Ectodermal cell (in vitro differentiated cells): ENCODE results near the gene PLA2G1B.
A peak's percentile ranks its signal among the peaks of the same experiment; 100 is the strongest.

Source experiments
- H3K27ac ChIP-seq: 2 replicates; pipeline ENCODE4 v1.7.0; 2013; ENCODE audit warnings: mild to moderate bottlenecking, low read depth, low read length; ENCODE audit not compliant: insufficient read depth, poor library complexity, severe bottlenecking
- H3K27me3 ChIP-seq: 2 replicates; pipeline ENCODE4 v1.7.0; 2013; ENCODE audit warnings: mild to moderate bottlenecking, low read length; ENCODE audit not compliant: insufficient read depth, control insufficient read depth, poor library complexity, severe bottlenecking
- H3K36me3 ChIP-seq: one replicate; pipeline ENCODE4 v1.7.0; 2013; ENCODE audit warnings: low read length; ENCODE audit not compliant: control insufficient read depth, insufficient read depth
- H3K4me1 ChIP-seq: one replicate; pipeline ENCODE4 v1.7.0; 2013; ENCODE audit warnings: low read length; ENCODE audit not compliant: control insufficient read depth, insufficient read depth
- H3K4me3 ChIP-seq: 2 replicates; pipeline ENCODE4 v1.7.0; 2013; ENCODE audit warnings: low read depth, low read length, control low read depth; ENCODE audit not compliant: insufficient read depth
- H3K9me3 ChIP-seq: 2 replicates; pipeline ENCODE4 v1.7.0; 2013; ENCODE audit warnings: mild to moderate bottlenecking, low read length, moderate library complexity; ENCODE audit not compliant: control insufficient read depth
- WGBS, 2 experiments: methylation state at CpG; one replicate each; pipeline ENCODE4 v1.1.7; 2013; ENCODE audit warnings: missing lambda C conversion rate in 2 of 2; 5-methylcytosine and 5-hydroxymethylcytosine counted together

The PLA2G1B gene

DNA sequence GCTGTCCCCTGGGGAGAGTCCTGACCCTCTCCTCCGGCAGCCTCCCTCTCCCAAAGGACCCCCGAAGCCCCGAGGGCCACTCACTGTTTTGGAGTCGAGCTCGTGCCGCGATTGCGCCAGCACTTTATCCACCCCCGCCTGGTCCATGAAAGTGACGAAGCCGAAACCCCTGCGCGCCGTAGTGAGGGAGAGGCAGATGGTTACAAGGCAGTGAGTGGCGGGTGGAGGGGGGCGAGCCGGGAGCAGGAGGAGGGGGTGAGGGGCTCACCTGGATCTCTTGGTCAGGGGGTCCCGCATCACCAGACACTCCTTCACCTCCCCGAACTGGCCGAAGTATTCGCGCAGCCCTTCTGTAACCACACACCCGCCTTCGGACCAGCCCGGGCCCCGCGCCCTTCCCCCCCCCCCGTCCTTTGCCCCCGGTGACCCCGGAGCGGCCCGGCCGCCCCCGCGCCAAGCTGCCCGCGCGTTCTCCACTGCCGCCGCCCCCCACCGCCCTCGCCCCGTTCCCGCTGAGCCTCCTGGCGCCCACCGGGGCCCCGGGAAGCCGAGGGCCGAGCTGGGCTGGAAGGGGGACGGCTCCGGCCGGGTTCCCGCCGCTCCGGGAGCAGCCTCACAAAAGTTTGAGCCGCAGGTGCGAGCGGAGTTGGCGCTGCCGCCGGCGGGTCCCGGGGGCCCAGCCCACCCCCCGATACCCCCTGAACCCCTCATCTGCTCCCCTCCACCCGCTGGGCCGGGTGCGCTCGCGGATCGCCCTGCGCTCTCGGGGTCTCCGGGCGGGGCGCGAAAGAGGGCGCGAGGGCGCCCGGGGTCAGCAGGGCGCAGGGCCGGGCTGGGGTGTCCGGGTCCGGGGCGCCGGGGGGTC lies 40.6 kb upstream of the PLA2G1B start:
- WGBS, 2 experiments, result 0% methylated on average over 85 to 86 of the region's 86 CpGs
- peak overlapping the region; percentile 56 for H3K27ac ChIP-seq
- peak overlapping the region; percentile 84 for H3K4me3 ChIP-seq
- no peaks in the 10 kb centered on the region for H3K9me3 ChIP-seq
- H3K4me1 ChIP-seq, result peaks cover 36% of the 10 kb centered on the region
- H3K27me3 ChIP-seq, result no peaks in the 10 kb centered on the region
- no peaks in the 10 kb centered on the region for H3K36me3 ChIP-seq

DNA sequence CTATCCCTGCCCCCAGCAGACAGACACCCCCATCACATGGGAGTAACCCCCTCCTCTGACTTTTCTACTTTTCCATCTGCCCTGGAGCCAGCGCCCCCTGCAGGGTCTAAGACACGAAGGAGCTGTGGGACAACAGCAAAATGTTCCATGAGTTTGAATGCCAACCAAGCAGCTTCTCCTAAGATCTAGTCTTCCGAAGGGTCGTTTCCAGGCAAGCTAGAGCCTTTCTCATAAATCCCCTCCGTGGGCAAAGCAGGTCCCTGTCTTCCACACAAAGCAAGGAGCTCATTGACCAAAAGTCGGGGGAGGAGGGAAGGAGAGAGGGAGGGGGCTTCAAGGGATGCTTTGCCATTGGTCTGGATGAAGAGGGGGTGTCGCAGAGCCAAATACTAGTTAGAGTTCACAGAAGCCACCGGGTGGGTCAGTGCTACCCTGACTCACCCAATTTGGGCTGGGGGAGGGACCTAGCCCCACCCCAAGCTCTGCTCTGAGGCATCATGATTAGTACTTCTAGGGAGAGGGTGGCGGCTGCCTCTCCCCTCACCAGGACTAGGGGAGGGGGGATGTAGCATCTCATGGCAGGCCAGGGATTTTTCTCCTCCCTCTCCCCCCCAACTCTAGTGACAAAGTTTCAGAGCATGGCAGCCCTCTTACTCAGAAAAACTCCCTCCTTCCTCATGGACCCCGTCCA lies 39.8 kb upstream of the PLA2G1B start:
- WGBS, 2 experiments, result 6 to 7% methylated on average over 10 of the region's 10 CpGs
- Histone ChIP-seq H3K9me3 (no peaks in the 10 kb centered on the region), H3K36me3 (no peaks in the 10 kb centered on the region), H3K27ac (peak overlapping the region; percentile 6), H3K4me1 (peaks cover 44% of the 10 kb centered on the region), H3K27me3 (no peaks in the 10 kb centered on the region), H3K4me3 (peak overlapping the region; percentile 84)

DNA sequence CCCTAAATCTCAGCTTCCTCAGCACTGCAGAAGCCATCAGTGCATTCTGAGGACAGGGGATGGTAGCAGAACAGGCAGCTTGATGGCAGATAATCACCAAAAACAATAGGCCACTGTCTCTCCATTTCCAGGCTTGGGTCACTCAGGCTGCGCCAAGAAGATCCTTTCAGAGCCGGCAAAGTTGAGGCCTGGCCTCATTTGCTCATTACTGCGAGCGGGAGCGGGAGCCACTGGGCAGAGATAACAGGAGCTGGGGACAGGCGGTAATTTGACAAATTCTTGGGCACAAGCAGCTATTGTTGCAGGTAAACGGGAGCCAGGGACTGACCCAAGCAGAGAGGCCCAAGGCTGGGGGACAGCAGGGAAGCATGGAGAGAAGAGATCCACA lies 39.3 kb upstream of the PLA2G1B start:
- Histone ChIP-seq H3K27ac (no peak overlapping the region), H3K36me3 (no peaks in the 10 kb centered on the region), H3K27me3 (no peaks in the 10 kb centered on the region), H3K4me3 (peak overlapping the region; percentile 84), H3K9me3 (no peaks in the 10 kb centered on the region), H3K4me1 (peaks cover 49% of the 10 kb centered on the region)
- WGBS, 2 experiments, result 56 to 57% methylated on average over 7 of the region's 7 CpGs

DNA sequence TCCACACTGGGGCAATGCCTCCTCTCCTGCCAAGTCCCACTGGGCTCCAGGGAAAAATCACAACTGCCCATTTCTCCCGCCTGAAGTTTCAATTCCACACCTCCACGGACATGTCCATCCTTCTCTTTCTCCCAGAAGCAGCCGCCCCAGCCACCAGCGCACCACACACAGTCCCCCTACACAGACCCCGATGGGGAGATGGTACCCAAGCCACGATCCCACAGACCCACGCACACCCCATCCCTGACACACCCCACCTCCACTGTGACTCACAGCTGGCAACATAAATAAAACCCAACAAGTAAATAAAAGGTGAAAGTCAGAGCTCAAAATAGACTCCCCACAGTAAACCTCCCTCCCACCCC lies 38.7 kb upstream of the PLA2G1B start:
- no peak overlapping the region for H3K4me3 ChIP-seq

DNA sequence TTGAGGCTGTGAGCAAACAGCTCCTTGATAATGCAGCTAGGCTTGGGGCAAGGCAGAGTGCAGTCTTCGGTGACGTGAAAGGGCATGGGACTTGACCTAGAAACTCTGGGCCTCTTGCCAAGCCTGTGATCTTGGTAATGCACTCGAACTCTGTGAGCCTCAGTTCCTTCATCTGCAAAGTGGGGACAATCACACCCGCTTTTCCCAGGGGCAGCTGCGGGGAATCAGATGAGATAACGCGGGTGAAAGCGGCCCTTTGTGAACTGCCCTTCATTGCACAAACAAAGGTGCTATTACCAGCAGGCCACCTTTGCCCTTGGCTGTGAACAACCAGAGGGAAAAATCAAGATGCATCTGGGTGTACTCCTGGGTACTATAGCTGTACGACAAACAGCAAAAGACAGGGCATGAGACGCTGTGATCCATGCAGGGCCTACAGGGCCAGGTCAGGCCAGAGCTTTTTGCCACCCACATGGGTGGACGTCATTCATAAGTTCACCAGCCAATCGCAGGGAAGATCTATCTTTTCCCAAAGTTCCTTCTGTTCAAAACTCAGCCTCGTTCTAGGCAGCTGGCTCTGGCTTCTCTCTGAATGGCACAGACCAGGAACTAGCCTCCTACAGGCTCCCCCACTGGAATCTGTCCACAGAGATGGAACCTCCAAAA lies 38.2 kb upstream of the PLA2G1B start:
- H3K27me3 ChIP-seq, result no peaks in the 10 kb centered on the region
- no peaks in the 10 kb centered on the region for H3K36me3 ChIP-seq
- H3K4me3 ChIP-seq, result no peak overlapping the region
- WGBS, 2 experiments, result 93 to 94% methylated on average over 13 of the region's 13 CpGs
- H3K4me1 ChIP-seq, result peaks cover 52% of the 10 kb centered on the region
- H3K27ac ChIP-seq, result no peak overlapping the region
- H3K9me3 ChIP-seq, result no peaks in the 10 kb centered on the region

More for the DNA sequence above, 38.7 kb upstream of the PLA2G1B start:
- Histone ChIP-seq H3K9me3 (no peaks in the 10 kb centered on the region), H3K36me3 (no peaks in the 10 kb centered on the region), H3K27me3 (no peaks in the 10 kb centered on the region), H3K4me1 (peaks cover 50% of the 10 kb centered on the region), H3K27ac (no peak overlapping the region)
- WGBS, 2 experiments, result 93 to 94% methylated on average over 7 of the region's 7 CpGs

DNA sequence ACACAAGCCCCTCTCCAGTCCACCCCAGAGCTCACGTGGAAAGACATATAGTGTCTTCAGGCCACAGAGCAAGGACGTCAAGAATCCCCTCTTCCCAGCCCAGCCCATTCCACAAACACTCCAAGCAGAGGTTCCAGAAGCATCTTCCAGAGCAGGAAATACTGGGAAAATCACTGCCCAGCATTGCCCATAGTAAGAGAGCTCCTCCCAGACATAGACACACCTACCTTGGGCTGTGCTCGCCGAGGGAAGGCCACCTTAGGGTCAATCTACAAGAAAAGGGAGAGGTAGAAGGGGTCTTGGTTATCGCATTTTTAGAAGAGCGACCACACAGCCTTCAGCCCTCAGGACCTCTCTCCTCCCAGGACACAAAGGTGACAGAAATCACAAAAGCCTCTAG lies 36.9 kb upstream of the PLA2G1B start:
- H3K27ac ChIP-seq, result no peak overlapping the region
- H3K9me3 ChIP-seq, result no peaks in the 10 kb centered on the region
- no peaks in the 10 kb centered on the region for H3K36me3 ChIP-seq
- H3K27me3 ChIP-seq, result no peaks in the 10 kb centered on the region
- WGBS, 2 experiments, result 87% methylated on average over 6 of the region's 6 CpGs
- H3K4me3 ChIP-seq, result no peak overlapping the region
- peaks cover 54% of the 10 kb centered on the region for H3K4me1 ChIP-seq

DNA sequence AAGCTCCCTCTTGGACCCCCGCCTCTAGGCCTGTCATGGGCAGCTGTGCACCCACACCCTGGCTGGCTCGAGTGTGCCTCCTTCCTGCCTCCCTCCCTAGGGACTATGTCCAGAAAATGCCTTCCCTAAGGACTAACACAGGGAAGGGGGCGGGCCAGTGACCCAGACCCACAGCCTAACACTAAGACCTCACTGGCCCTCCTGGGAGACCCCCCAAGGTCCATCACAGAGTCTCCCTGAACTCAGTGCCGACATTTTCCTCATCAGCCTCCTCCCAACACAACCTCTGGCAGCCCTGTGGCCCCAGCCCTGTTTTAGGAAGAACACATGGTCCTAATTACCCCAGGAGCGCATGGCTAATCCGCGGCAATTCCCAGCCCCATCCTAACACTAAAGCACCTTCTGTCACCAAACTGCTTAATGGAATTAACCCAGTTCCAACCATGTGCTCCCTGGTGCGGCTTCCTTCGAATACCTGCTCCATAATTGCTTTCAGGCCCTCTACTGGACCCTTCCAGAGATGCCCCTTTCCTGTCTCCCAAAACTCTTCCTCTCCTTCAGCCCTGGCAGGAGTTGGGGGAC lies 35.8 kb upstream of the PLA2G1B start:
- H3K9me3 ChIP-seq, result no peaks in the 10 kb centered on the region
- H3K4me1 ChIP-seq, result peaks cover 62% of the 10 kb centered on the region
- no peaks in the 10 kb centered on the region for H3K27me3 ChIP-seq
- no peak overlapping the region for H3K27ac ChIP-seq
- 77 to 79% methylated on average over 9 of the region's 9 CpGs for WGBS, 2 experiments
- no peak overlapping the region for H3K4me3 ChIP-seq
- H3K36me3 ChIP-seq, result peaks cover 3% of the 10 kb centered on the region

DNA sequence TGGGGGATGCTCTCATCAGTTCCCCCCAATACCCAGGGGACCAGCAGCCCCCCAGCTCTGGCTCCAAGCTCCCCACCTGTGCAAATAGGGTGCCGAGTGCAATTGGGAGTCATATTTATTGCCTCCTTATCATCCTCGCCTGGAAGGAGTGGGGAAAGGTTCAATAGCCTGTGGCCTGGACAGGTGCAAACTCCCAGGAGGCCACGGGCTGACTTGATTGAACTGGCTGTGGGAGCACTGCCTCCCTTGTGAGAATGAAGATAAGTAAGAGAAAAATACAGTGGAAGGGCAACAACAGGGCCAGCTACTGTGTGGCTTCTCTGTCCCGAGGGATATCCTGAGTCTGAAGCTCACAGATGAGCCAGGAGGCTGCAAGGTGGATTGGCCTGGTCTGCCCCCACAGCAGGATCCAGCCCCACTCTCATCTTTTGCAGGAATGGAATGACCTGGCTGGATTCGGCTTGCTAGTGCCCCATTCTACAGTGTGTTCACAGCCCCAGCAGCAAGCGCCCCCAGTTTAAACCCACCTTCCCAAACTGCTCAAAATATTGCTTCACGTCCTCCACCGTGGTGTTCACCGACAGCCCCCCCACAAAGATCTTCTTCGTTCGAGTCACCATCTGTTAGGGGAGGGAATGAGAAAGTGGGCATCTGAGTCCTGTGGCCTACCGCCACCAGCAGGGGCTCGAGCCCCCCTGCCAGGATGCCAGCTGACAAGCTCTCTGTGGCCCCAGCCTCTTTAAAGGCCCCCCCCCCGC lies 35.1 kb upstream of the PLA2G1B start:
- peak overlapping the region; percentile 98 for H3K27ac ChIP-seq
- no peaks in the 10 kb centered on the region for H3K9me3 ChIP-seq
- WGBS, 2 experiments, result 81 to 83% methylated on average over 14 of the region's 14 CpGs
- H3K27me3 ChIP-seq, result no peaks in the 10 kb centered on the region
- peaks cover 8% of the 10 kb centered on the region for H3K36me3 ChIP-seq
- peak overlapping the region; percentile 16 for H3K4me3 ChIP-seq
- H3K4me1 ChIP-seq, result peaks cover 62% of the 10 kb centered on the region

DNA sequence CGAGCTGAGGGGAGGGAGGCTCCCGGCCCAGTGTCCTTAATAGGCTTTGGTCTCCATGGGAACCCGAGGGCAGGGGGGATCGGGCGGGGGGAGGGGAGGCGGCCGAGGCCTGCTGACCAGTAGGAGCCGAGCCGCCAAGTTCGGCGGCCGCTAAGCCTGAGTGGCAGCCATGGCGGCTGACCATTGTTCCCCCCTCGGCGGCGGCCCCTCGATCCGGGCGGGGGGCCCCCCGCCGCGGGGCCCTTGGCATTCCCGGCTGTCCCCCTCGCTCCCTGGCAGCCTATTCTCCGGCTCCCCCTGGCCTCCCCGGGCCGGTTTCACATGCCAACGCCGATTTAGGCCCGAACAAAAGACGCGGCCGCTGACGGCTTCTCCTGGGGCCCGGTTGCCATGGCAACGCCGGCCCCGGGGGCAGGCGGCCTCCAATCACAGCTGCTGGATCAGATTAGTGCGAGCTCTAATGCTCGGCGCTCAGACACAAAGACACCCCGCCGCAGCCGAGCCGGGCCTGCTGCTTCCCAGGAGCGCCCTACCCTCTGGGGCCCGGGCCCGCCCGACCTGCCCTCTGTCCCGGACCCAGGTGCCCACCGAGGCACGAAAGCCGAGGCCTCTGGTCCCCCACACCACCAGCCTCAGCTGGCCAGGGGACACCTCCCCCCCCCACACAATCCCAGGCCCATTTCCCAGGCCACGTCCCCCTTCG lies 34.1 kb upstream of the PLA2G1B start:
- Histone ChIP-seq H3K27ac (peak overlapping the region; percentile 98), H3K4me3 (peak overlapping the region; percentile 16), H3K36me3 (peaks cover 18% of the 10 kb centered on the region), H3K4me1 (peaks cover 55% of the 10 kb centered on the region), H3K27me3 (no peaks in the 10 kb centered on the region), H3K9me3 (no peaks in the 10 kb centered on the region)
- 1% methylated on average over 56 of the region's 56 CpGs for WGBS, 2 experiments
